Pons (tissue), 1 donor: Measurements from ENCODE around the gene TRPC6.
"Not testable (repeated sequence)": the region's sequence is repeated elsewhere in the genome, so short reads cannot be mapped to it uniquely, and the experiment has no call there.

Experiments
- DNase-seq: peaks from one replicate; pipeline ENCODE4 v3.0.0-alpha.2; 2016; ENCODE audit warnings: low spot score

The TRPC6 gene

DNA sequence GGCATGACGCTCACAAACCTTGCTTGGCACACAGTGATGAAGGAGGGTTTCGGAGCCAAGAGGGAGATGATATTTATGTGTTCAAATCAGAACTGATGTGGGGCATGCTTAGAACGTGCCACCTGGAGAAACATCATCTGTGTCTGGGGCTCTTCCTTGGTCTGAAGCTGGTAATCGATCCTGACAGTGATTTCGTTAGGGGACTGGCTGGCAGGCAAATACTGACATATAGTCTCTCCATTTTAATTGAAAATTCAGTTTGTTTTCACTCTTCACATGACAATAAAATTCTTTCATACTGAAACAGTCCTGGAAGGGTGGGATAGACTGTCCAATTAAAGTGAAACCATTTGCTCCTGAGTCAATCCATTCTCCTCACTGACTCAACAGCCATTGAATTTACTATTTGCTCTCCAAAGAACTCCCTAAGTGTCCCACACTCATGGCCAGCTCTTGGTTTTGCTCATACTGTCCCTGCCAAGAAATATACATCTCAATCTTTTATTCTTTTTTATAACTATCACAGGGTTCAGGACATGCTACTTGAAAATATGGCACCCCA is 134.8 kb downstream of the TRPC6 start:
- no peak for DNase-seq

DNA sequence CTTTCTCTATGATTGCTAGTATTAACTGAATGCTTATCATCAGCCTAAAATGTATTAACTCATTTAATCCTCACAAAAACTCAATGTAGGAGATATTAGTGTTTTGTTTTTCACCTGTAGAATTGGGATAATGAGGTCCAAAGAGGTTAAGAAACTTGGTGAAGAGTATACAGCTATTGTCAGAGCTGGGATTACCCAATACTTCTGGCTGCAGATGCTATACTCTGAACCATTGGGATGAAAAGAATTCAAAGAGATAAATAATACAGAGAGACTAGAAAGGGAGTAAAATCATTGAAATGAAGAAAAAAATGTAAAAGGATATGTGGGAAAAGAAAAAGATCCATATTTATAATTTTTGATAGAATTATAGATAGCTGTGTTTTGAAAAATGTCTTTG is 137.1 kb downstream of the TRPC6 start:
- DNase-seq: no peak

DNA sequence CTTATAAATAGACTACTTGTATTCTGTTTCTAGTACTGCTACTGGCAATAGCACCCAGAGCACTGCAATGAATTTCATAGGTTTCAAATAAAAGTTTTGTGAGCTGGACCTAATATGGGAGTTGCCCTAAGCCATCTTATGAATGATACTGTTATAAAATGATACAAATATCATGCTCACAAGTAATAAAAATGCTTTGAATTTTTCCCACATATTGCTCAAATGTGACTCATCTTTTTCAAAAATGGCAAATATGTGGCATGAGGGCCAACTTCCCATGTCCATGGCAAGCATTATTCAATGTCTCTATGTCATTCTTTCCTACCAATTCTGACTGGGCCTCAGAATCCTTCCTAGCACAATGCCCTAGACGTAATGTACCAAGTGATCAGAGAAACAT is 137.6 kb downstream of the TRPC6 start:
- no peak for DNase-seq

DNA sequence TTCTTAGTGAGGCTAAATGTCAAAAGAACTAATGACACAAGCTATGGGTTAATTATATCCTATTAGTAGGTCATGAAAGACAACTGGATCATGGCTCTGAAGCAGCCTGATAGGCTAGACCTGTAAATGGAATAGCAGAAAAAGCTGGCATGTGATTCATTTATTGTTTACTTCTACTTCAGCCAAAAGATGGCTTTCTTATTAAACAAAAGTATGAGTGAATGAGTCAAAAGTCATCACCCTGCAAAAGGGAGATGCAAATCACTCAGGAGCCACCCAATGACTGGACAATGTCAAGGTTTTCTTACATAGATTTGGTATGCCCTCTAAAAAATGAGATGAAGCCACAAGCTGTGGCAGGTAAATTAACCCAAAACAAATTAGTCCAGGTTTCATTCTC is 138.0 kb downstream of the TRPC6 start:
- DNase-seq: no peak

DNA sequence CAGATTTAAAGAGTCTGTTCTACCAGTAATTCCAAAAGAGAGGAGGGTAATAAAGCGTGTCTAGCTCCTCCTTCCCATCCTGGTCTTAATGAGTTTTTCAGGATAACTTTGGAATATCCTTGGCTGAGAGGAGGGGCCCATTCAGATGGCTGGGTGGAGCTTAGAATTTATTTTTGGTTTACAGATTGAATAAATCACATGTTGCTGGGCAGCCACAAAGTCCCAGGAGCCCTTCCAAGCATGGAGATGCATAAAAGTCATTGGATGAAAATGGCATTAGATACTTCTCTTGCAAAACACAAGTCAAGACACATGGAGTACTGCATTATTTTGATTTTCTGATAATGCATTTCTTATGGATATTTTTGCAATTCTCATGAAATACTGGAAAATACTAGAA is 139.0 kb downstream of the TRPC6 start:
- DNase-seq: no peak

- peak; percentile 18 for DNase-seq
Measured at GRCh38 chr11:101444164-101444563, 139.6 kb downstream of the TRPC6 start.

DNA sequence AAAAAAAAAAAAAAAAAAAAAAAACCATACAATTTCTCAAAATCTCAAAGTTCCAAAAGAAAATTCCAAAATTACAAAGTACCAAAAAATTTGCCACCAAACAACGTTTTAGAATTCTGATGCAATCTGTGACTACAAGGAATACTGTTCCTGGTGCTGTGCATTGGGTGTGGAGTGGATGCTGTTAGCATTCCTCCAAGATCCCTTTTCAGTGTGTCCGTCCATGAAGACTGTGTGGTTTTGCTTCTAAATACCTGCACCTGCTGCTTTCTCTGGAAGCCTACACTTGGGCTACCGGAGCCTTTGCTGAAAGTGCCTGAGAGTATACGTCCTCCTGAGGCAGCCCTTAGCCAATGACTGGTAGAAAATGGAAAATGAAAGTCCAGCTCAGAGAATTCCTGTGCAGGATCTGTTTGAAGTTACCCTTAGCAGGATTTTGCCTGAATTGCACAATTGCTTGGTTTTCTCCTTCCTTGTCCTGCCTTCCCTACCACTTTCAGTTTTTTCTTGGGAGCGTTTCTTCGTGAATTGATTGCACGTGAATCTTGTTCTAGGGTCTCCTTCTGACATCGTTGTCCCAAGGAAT is 140.8 kb downstream of the TRPC6 start:
- no peak for DNase-seq

DNA sequence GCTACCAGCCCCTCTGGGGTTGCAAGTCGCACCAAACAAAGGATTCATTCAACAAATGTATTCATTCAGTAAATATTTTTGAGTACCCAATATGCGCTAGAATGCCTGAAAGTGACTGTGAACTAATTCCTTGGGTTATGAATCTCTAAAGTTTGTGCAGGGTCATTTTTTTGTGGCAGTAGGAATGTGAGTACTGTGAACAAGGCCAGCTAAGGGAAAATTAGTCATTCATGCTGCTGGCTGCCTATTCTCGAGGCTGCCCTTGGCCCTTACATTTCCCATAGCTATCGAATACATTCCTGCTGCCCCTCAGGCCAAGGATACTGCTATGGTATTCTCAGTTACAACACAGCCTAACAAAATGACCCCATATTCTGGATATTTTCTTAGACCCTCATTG is 141.6 kb downstream of the TRPC6 start:
- no peak for DNase-seq

- DNase-seq: no peak
Measured at GRCh38 chr11:101441747-101442146, 142.1 kb downstream of the TRPC6 start.

DNA sequence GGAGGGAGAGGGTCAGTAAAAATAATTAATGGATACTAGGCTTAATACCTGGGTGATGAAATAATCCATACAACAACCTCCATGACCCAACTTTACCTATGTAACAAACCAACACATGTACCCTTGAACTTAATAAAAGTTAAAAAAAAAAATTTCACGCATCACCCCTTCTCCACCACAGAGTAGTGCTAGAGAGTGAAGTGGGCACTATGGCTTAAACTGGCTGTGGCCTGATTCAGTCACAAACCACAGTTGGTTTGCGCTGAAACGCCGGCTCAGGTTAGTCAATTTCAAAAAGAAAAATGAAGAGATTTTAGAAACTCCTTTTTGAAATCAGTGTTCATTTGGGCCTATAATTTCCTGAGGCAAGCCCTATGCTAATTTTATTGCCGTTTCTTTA is 144.3 kb downstream of the TRPC6 start:
- no peak for DNase-seq

- DNase-seq: not testable (repeated sequence)
Measured at GRCh38 chr11:101438708-101439107, 145.1 kb downstream of the TRPC6 start.

- DNase-seq: no peak
Measured at GRCh38 chr11:101438126-101438525, 145.7 kb downstream of the TRPC6 start.

- DNase-seq: peak; percentile 18
Measured at GRCh38 chr11:101436511-101437142, 147.2 kb downstream of the TRPC6 start.

GRCh38 chr11:101435408-101435973 is 148.3 kb downstream of the TRPC6 start:
- DNase-seq: no peak

DNA sequence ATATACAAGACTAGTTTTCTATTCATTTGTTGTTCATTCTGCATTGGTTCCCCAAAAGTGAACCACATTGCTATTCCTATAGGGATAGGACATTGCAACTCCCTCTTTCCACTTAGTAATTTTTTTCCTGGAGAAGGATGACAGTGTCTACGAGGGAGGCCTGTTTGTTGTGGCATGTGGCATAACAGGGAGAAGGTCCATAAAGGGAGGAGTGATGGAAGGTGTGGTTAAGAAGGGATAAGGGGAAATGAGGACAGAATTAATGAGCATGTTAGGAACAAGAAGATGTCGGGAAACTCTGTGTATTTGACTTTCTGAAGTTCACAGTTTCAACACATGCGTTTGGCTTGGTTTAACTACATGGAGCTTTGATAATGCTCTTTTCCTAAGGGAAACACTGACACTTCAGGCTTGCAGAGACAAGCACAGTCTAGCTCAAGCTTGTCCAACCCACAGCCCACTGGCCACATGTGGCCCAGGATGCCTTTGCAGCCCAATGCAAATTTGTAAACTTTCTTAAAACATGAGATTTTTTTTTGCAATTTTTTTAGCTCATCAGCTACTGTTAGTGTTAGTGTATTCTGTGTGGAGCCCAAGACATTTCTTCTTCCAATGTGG is 149.7 kb downstream of the TRPC6 start:
- DNase-seq: no peak

DNA sequence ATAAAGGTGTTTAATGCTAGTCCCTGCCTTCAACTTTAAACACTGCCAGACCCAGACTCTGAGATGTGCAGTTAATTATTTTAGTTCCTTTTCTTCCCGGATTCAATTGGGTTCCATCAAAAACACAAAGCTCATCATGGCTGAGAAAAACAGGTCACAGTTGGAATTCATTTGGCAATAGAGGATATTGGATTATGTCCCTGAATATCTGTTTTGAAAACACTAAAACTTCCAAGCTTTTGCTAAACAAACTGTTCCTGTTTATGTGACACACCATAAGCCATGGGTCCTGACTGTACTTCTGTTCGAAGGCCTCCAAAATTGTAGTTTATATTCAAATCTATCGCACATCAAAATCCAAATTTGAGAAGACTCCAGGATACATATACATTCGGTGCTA is 150.7 kb downstream of the TRPC6 start:
- no peak for DNase-seq

DNA sequence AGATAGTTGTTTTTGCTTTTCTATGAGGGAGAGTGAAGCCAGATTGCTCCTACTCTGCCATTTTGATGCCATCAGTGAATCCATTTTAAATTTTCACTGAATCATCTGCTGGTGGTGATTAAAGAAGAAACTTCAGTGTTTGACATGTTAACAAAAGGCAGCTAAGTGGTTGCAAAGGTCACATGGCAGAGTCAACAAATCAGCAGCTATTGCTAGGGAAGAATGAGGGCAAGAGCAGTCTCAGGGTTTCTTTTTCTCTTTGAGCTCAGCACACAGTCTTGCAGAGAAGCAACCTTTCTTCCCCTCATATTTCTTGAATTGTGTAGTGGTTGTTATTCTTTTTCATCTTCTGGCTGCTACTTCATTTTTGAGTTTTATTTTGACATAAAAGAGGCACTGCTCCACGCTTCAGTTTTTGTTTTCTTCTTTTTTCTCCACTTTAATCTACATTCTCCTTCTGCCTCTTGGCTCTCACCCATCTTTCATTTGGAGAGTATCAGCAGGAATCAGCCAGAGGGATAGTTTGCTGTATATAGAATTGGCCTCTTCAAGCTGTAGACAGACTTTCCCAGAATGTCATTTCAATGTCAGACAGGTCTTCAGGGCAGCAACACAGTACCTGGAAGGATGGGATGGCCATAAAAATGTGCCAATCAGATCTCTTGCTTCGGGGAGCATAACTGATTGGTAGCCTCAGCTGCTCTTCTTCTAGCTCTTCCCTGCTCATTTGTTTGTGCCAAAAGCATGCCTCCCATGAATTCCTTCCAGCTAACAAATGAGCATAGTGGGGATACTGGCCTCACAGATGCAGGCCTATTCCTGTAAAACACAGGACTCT is 153.9 kb downstream of the TRPC6 start:
- no peak for DNase-seq

GRCh38 chr11:101428918-101429317 is 154.9 kb downstream of the TRPC6 start:
- no peak for DNase-seq

- no peak for DNase-seq
Measured at GRCh38 chr11:101407324-101407723, 176.5 kb downstream of the TRPC6 start.
